ENCODE measurements around the gene IL1RAPL1. TPM values are rescaled to one million over a fixed set of nuclear protein-coding genes. Genes with fewer than 3 reads are reported as not detected.

The IL1RAPL1 gene
- polyA plus RNA-seq, 1 of the 3 experiments (the other 2 are of a cell fraction) = 2.8 TPM

DNA sequence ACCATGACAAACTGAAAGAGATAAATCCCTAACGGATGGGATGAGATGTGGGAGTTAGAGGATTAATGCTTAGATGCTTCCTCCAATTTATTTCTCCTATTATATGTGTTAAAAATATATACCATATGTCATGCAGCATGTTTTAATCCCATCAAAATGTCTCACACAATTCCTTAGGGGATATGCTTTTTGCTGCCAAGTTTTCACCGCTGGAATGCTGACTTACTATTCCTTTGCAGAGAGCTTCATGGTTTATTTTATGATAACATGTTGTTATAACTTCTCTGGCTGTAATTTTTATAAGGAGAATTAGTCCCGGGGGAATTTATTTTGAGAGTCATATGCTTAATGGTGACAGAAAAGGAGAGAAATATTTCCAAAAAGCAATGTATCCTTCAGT lies 670.3 kb downstream of the IL1RAPL1 start:
- Histone ChIP-seq H2AFZ (ENCODE audit: low read depth) (no peak overlapping the region), H3K27ac (ENCODE audit: low read depth in 2 of 2, low read length in 1 of 2) (no peak overlapping the region), H3K4me2 (peak overlapping the region; percentile 33; the same call in 1 of the 2 replicates), H3F3A (replicated peaks; ENCODE audit: insufficient read depth) (peaks cover 8% of the 10 kb centered on the region), H3K4me3 (ENCODE audit: low read depth in 2 of 2, low read length in 1 of 2) (no peak overlapping the region), H3K4me1 (ENCODE audit: control insufficient read depth in 1 of 2, insufficient read depth in 2 of 2, low read depth in 1 of 2, low read length in 1 of 2) (peaks cover 0 to 6% of the 10 kb centered on the region in 2 experiments; a peak in 1 of 4 replicates), H3K36me3 (replicated peaks in 1 of 2; ENCODE audit: control insufficient read depth in 1 of 2, insufficient read depth in 2 of 2, low read length in 1 of 2) (no peaks in the 10 kb centered on the region), H3K9me3 (no peaks in the 10 kb centered on the region), H3K9me2 (no peaks in the 10 kb centered on the region), H3K27me3 (ENCODE audit: insufficient read depth) (peaks cover 12% of the 10 kb centered on the region; the same call in 1 of the 2 replicates), H3K79me2 (ENCODE audit: insufficient read depth) (no peaks in the 10 kb centered on the region), H3K9ac (no peak overlapping the region), H4K20me1 (ENCODE audit: insufficient read depth) (no peaks in the 10 kb centered on the region)
- TF ChIP-seq, protein P1, sequence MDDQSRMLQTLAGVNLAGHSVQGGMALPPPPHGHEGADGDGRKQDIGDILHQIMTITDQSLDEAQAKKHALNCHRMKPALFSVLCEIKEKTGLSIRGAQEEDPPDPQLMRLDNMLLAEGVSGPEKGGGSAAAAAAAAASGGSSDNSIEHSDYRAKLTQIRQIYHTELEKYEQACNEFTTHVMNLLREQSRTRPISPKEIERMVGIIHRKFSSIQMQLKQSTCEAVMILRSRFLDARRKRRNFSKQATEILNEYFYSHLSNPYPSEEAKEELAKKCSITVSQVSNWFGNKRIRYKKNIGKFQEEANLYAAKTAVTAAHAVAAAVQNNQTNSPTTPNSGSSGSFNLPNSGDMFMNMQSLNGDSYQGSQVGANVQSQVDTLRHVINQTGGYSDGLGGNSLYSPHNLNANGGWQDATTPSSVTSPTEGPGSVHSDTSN (IDR thresholded peaks at IDR 0.05) = peak; percentile 19
- TF ChIP-seq NFIC (IDR thresholded peaks at IDR 0.05; ENCODE audit: borderline replicate concordance) (peak; percentile 49; the same call in 1 of the 2 replicates), FOXJ3 (CRISPR knock-in tag; IDR thresholded peaks at IDR 0.05) (no peak)
- no peak for DNase-seq
- POLR2A ChIA-PET = no interaction called here
- CTCF ChIA-PET = no interaction called here
- WGBS (ENCODE audit: low lambda C conversion rate) = 8% methylated on average over 3 of the region's 3 CpGs

DNA sequence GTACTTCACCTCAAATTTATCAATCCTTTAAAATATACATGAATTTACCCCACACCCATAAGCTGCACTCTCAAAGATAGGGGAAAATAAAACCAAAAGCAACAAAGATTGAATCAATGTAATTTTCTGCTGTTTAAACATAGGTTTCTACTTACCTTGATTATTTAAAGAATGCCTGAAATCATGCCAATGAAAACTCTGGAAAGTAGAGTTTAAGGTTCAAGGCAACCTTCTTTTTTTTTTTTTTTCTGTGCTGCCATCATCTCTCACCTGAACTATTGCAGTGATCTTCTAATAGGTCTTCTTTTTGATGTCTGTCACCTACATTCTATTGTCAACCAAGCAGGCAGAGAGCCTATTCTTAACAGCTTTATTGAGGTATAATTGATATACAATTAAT lies 682.1 kb downstream of the IL1RAPL1 start:
- H3K9me3 ChIP-seq = no peaks in the 10 kb centered on the region
- H4K20me1 ChIP-seq (ENCODE audit: insufficient read depth) = no peaks in the 10 kb centered on the region
- H3K4me2 ChIP-seq = no peak overlapping the region
- no peak for DNase-seq
- no peaks in the 10 kb centered on the region for H3K4me1 ChIP-seq (ENCODE audit: control insufficient read depth in 1 of 2, insufficient read depth in 2 of 2, low read depth in 1 of 2, low read length in 1 of 2)
- no peak overlapping the region for H3K27ac ChIP-seq (ENCODE audit: low read depth in 2 of 2, low read length in 1 of 2)
- POLR2A ChIA-PET = no interaction called here
- H3K27me3 ChIP-seq (ENCODE audit: insufficient read depth) = no peaks in the 10 kb centered on the region
- no peak overlapping the region for H2AFZ ChIP-seq (ENCODE audit: low read depth)
- H3F3A ChIP-seq (replicated peaks; ENCODE audit: insufficient read depth) = no peaks in the 10 kb centered on the region
- H3K9me2 ChIP-seq = no peaks in the 10 kb centered on the region
- H3K4me3 ChIP-seq (ENCODE audit: low read depth in 2 of 2, low read length in 1 of 2) = no peak overlapping the region
- no peaks in the 10 kb centered on the region for H3K79me2 ChIP-seq (ENCODE audit: insufficient read depth)
- no peaks in the 10 kb centered on the region for H3K36me3 ChIP-seq (replicated peaks in 1 of 2; ENCODE audit: control insufficient read depth in 1 of 2, insufficient read depth in 2 of 2, low read length in 1 of 2)
- CTCF ChIA-PET = interaction anchor here (1.7 kb wide), 1 partner anchor 11 kb away, joined by 3 read pairs; no protein-coding TSS in a partner anchor
- no peak for TF ChIP-seq FOXJ3 (CRISPR knock-in tag; IDR thresholded peaks at IDR 0.05)
- no peak for TF ChIP-seq MXI1 (IDR thresholded peaks at IDR 0.05; ENCODE audit: low read depth, low read length)
- TF ChIP-seq SIN3A (IDR thresholded peaks at IDR 0.05; ENCODE audit: borderline replicate concordance, low read depth, low read length) = no peak
- TF ChIP-seq, protein P2, sequence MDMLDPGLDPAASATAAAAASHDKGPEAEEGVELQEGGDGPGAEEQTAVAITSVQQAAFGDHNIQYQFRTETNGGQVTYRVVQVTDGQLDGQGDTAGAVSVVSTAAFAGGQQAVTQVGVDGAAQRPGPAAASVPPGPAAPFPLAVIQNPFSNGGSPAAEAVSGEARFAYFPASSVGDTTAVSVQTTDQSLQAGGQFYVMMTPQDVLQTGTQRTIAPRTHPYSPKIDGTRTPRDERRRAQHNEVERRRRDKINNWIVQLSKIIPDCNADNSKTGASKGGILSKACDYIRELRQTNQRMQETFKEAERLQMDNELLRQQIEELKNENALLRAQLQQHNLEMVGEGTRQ (IDR thresholded peaks at IDR 0.05; ENCODE audit: borderline replicate concordance, low read depth, low read length) = no peak
- TF ChIP-seq, protein P3, sequence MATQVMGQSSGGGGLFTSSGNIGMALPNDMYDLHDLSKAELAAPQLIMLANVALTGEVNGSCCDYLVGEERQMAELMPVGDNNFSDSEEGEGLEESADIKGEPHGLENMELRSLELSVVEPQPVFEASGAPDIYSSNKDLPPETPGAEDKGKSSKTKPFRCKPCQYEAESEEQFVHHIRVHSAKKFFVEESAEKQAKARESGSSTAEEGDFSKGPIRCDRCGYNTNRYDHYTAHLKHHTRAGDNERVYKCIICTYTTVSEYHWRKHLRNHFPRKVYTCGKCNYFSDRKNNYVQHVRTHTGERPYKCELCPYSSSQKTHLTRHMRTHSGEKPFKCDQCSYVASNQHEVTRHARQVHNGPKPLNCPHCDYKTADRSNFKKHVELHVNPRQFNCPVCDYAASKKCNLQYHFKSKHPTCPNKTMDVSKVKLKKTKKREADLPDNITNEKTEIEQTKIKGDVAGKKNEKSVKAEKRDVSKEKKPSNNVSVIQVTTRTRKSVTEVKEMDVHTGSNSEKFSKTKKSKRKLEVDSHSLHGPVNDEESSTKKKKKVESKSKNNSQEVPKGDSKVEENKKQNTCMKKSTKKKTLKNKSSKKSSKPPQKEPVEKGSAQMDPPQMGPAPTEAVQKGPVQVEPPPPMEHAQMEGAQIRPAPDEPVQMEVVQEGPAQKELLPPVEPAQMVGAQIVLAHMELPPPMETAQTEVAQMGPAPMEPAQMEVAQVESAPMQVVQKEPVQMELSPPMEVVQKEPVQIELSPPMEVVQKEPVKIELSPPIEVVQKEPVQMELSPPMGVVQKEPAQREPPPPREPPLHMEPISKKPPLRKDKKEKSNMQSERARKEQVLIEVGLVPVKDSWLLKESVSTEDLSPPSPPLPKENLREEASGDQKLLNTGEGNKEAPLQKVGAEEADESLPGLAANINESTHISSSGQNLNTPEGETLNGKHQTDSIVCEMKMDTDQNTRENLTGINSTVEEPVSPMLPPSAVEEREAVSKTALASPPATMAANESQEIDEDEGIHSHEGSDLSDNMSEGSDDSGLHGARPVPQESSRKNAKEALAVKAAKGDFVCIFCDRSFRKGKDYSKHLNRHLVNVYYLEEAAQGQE (IDR thresholded peaks at IDR 0.05; ENCODE audit: low read depth, low read length) = no peak
- TF ChIP-seq CHD2 (IDR thresholded peaks at IDR 0.05; ENCODE audit: low read length, partially characterized antibody) = no peak
- no peak for TF ChIP-seq RFX5 (IDR thresholded peaks at IDR 0.05; ENCODE audit: low read length)
- TF ChIP-seq TCF12 (IDR thresholded peaks at IDR 0.05) = no peak
- TF ChIP-seq EZH2phosphoT487 (IDR thresholded peaks at IDR 0.05; ENCODE audit: borderline replicate concordance, low read depth) = no peak
- TF ChIP-seq FOSL2 (IDR thresholded peaks at IDR 0.05; ENCODE audit: borderline replicate concordance, low read depth) = no peak
- TF ChIP-seq YY1 (IDR thresholded peaks at IDR 0.05; ENCODE audit: low read depth) = no peak
- TF ChIP-seq, protein P4, sequence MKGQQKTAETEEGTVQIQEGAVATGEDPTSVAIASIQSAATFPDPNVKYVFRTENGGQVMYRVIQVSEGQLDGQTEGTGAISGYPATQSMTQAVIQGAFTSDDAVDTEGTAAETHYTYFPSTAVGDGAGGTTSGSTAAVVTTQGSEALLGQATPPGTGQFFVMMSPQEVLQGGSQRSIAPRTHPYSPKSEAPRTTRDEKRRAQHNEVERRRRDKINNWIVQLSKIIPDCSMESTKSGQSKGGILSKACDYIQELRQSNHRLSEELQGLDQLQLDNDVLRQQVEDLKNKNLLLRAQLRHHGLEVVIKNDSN (IDR thresholded peaks at IDR 0.05; ENCODE audit: borderline replicate concordance, low read depth) = no peak
- TF ChIP-seq RAD21 (IDR thresholded peaks at IDR 0.05; ENCODE audit: low read length) = no peak
- H3K9ac ChIP-seq = no peak overlapping the region

All from SK-N-SH (cell line).